ENCODE measurements around the gene EEF1AKMT3. TPM values are rescaled to one million over a fixed set of nuclear protein-coding genes. Genes with fewer than 3 reads are reported as not detected.

Gene EEF1AKMT3
- total RNA-seq, 1 experiment from 2014 or later = 5.0 TPM

- no peak overlapping the region for H3K4me3 ChIP-seq (ENCODE audit: low read depth, low read length)
- POLR2A ChIA-PET = no interaction called here
Observed at GRCh38 chr12:57777911-57778310, 5.5 kb downstream of the EEF1AKMT3 start.

GRCh38 chr12:57779736-57780135 is 7.3 kb downstream of the EEF1AKMT3 start:
- TF ChIP-seq CTCF (IDR thresholded peaks at IDR 0.05; ENCODE audit: insufficient read depth in 1 of 2, low read depth in 1 of 2, low read length in 1 of 2, severe bottlenecking in 1 of 2, unreplicated experiment in 1 of 2) = no peak
- CTCF ChIA-PET = interaction anchor here (1.2 kb wide), 1 partner anchor 20 kb away, joined by 3 read pairs; no protein-coding TSS in a partner anchor
- POLR2A ChIA-PET = no interaction called here
- Histone ChIP-seq H3K4me1 (no peaks in the 10 kb centered on the region), H3K4me3 (ENCODE audit: low read depth, low read length) (no peak overlapping the region), H3K27me3 (replicated peaks; ENCODE audit: control insufficient read depth, insufficient read depth, low read length) (no peaks in the 10 kb centered on the region), H3K36me3 (ENCODE audit: control insufficient read depth, insufficient read depth, low read length) (no peaks in the 10 kb centered on the region), H3K9me3 (no peaks in the 10 kb centered on the region)
- intact Hi-C loops (cut with micrococcal nuclease; ENCODE audit: unreplicated experiment) = no loop called here
- H3K9me3 Mint-ChIP-seq (ENCODE audit: unreplicated experiment) = no peaks in the 10 kb centered on the region
- BruUV-seq (replicated peaks) = no TSS peak
- H3K4me3 Mint-ChIP-seq (ENCODE audit: unreplicated experiment) = no peak overlapping the region
- H3K36me3 Mint-ChIP-seq (ENCODE audit: insufficient read depth, unreplicated experiment) = peaks cover 15% of the 10 kb centered on the region
- DNase-seq = no peak
- H3K4me1 Mint-ChIP-seq (ENCODE audit: low read depth, unreplicated experiment) = no peaks in the 10 kb centered on the region
- no peaks in the 10 kb centered on the region for H3K27me3 Mint-ChIP-seq (ENCODE audit: insufficient read depth, unreplicated experiment)
- no peak overlapping the region for H3K27ac Mint-ChIP-seq (ENCODE audit: unreplicated experiment)

More at GRCh38 chr12:57777911-57778310, 5.5 kb downstream of the EEF1AKMT3 start:
- intact Hi-C loops (cut with micrococcal nuclease; ENCODE audit: unreplicated experiment) = no loop called here
- H3K4me3 Mint-ChIP-seq (ENCODE audit: unreplicated experiment) = no peak overlapping the region
- no peak overlapping the region for H3K27ac Mint-ChIP-seq (ENCODE audit: unreplicated experiment)
- no TSS peak for BruUV-seq (replicated peaks)
- no peak for DNase-seq
- H3K4me1 ChIP-seq = peaks cover 4% of the 10 kb centered on the region; the same call in 1 of the 2 replicates
- H3K9me3 ChIP-seq = no peaks in the 10 kb centered on the region
- H3K27me3 Mint-ChIP-seq (ENCODE audit: insufficient read depth, unreplicated experiment) = no peaks in the 10 kb centered on the region
- H3K36me3 ChIP-seq (ENCODE audit: control insufficient read depth, insufficient read depth, low read length) = no peaks in the 10 kb centered on the region
- H3K36me3 Mint-ChIP-seq (ENCODE audit: insufficient read depth, unreplicated experiment) = peaks cover 9% of the 10 kb centered on the region
- CTCF ChIA-PET = no interaction called here
- no peaks in the 10 kb centered on the region for H3K27me3 ChIP-seq (replicated peaks; ENCODE audit: control insufficient read depth, insufficient read depth, low read length)
- no peaks in the 10 kb centered on the region for H3K4me1 Mint-ChIP-seq (ENCODE audit: low read depth, unreplicated experiment)
- TF ChIP-seq CTCF (IDR thresholded peaks at IDR 0.05; ENCODE audit: insufficient read depth in 1 of 2, low read depth in 1 of 2, low read length in 1 of 2, severe bottlenecking in 1 of 2, unreplicated experiment in 1 of 2) = no peak
- H3K9me3 Mint-ChIP-seq (ENCODE audit: unreplicated experiment) = no peaks in the 10 kb centered on the region

GRCh38 chr12:57780284-57780897 is 8.0 kb downstream of the EEF1AKMT3 start:
- no peak overlapping the region for H3K27ac Mint-ChIP-seq (ENCODE audit: unreplicated experiment)
- ChIA-PET POLR2A (no interaction called here), CTCF (interaction anchor here (1.0 to 1.2 kb wide), 2 partner anchors 8 to 21 kb away, joined by 3 read pairs; partner anchors contain the start of genes EEF1AKMT3 and METTL1)
- Histone ChIP-seq H3K36me3 (ENCODE audit: control insufficient read depth, insufficient read depth, low read length) (no peaks in the 10 kb centered on the region), H3K9me3 (no peaks in the 10 kb centered on the region), H3K4me1 (no peaks in the 10 kb centered on the region), H3K4me3 (ENCODE audit: low read depth, low read length) (no peak overlapping the region), H3K27me3 (replicated peaks; ENCODE audit: control insufficient read depth, insufficient read depth, low read length) (no peaks in the 10 kb centered on the region)
- no peak overlapping the region for H3K4me3 Mint-ChIP-seq (ENCODE audit: unreplicated experiment)
- no peaks in the 10 kb centered on the region for H3K9me3 Mint-ChIP-seq (ENCODE audit: unreplicated experiment)
- intact Hi-C loops (cut with micrococcal nuclease; ENCODE audit: unreplicated experiment) = no loop called here
- TF ChIP-seq CTCF (IDR thresholded peaks at IDR 0.05; ENCODE audit: insufficient read depth in 1 of 2, low read depth in 1 of 2, low read length in 1 of 2, severe bottlenecking in 1 of 2, unreplicated experiment in 1 of 2) = no peak
- H3K27me3 Mint-ChIP-seq (ENCODE audit: insufficient read depth, unreplicated experiment) = no peaks in the 10 kb centered on the region
- BruUV-seq (replicated peaks) = no TSS peak
- peaks cover 15% of the 10 kb centered on the region for H3K36me3 Mint-ChIP-seq (ENCODE audit: insufficient read depth, unreplicated experiment)
- H3K4me1 Mint-ChIP-seq (ENCODE audit: low read depth, unreplicated experiment) = no peaks in the 10 kb centered on the region
- no peak for DNase-seq

Data from Caco-2 (cell line).